ENCODE measurements around the gene FAM124B.

DNA sequence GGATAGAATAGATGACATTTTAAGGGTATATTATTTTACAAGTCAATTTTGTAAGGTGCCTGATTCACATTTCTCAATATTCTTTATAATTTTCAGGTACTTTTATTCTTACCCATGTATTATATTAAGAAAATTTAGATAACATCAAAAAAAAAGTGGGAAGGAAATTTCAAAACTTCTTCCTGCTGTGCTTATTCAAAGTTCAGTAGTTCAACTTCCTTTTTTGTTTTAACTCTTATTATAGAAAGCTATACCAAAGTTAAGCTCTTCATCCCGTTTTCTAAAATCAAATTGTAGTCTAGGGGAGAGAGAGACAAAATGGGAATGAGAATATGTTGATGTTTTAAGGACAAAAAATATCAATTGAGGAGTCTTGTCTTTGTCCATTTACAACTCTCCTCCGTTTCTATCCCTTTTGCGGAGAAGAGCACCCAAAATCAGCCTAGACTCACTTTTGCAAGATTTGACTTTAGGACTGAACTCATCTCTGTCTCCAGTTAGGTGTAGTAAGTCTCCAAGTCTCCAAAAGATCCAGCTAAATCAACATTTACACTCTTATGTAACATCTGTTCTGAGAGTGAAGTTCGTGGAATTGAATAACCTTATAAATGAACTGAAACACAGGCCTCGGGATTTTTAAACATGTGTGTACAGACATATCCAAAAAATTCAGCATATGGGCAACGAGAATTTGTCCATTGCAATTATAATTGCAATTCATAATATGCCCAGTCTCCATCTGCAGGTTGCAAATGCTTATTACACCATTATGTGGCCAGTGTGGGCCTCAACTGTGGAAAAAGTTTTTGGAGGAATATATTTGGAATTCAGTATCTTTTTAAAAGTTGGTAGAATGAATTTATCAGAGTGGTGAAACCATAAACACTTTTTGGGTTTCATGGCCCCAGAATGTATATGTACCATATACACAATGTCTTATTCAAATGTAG lies 23.9 kb downstream of the FAM124B start:
- TF ChIP-seq, protein P1, sequence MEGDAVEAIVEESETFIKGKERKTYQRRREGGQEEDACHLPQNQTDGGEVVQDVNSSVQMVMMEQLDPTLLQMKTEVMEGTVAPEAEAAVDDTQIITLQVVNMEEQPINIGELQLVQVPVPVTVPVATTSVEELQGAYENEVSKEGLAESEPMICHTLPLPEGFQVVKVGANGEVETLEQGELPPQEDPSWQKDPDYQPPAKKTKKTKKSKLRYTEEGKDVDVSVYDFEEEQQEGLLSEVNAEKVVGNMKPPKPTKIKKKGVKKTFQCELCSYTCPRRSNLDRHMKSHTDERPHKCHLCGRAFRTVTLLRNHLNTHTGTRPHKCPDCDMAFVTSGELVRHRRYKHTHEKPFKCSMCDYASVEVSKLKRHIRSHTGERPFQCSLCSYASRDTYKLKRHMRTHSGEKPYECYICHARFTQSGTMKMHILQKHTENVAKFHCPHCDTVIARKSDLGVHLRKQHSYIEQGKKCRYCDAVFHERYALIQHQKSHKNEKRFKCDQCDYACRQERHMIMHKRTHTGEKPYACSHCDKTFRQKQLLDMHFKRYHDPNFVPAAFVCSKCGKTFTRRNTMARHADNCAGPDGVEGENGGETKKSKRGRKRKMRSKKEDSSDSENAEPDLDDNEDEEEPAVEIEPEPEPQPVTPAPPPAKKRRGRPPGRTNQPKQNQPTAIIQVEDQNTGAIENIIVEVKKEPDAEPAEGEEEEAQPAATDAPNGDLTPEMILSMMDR (IDR thresholded peaks at IDR 0.05): no peak
- no peak for TF ChIP-seq POLR2A (IDR thresholded peaks at IDR 0.05)
- no peak for TF ChIP-seq EP300 (IDR thresholded peaks at IDR 0.05)
